ENCODE measurements around the gene FHIT.
"Not testable (repeated sequence)": the region's sequence is repeated elsewhere in the genome, so short reads cannot be mapped to it uniquely, and the experiment has no call there.

FHIT gene

DNA sequence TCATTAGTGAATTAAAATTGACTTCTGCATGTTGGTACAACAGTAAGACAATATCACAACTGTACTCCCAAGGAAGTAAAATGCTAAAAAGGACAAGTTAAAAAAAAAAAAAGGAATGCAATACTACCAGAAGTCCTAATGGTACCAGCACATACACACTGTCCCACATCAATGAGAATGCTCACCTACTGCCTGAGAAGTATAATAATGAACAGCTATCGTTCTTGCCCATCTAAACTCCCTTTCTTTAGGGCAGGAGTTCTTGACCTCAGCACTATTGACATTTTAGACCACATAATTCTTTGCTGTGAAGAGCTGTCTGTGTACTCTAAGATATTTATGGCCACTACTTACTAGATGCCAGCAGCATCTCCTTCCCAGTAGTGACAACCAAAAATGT lies 651.7 kb downstream of the FHIT start:
- no peak for DNase-seq

DNA sequence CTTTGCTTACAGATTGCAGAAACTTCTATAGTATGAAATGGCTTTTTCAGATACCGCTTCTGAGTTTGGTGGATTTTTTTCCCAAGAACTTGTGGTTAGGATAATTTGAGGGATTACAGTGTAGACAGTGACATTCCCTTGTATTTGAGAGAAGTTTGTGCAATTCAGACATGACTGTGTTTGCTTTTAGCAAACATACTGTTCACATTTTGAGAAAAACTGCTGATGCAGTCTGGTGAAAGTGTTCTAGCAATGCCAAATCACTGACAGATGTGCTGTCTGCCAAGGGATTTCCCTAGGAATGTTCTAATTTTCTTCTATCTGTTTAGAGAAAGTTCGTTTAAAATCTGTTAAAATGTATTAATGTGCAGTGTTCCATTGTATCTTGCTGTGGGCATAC lies 652.6 kb downstream of the FHIT start:
- DNase-seq, result no peak

DNA sequence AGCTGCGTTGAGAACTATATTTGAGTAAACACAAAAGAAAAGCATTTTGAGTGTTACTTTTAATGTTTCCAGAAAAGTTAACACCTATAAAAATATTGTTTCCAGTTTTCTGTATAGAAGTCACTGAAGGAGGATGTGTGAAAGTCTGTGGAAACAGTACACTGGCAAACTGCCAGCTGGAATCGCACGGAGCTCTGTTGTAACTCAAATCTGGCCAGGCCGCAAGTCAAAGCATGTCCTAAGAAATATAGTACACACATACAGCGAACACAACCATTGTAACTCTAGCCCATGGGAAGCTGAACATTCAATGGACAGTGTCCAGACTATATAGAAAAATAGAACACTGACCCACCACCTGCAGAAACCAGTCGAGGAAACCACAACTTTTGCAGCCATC lies 657.2 kb downstream of the FHIT start:
- DNase-seq, result no peak

DNA sequence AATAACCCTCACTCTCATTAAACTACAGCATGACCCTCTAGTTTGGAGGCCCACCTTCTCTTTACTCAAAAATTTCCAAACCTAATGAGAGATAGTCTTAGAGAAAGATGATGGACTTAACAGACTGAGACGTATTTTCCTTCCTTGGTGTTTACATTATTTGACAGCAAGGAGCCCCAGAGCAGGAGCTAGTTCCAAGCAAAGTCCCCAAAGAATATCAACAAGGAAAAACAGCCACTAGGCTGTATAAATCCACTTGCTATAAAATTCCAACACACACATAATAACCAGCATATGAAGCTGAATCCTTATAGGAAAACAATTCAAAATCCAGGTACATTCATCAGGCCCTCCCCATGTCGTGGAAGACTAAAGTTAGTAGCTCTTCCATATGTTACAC lies 660.0 kb downstream of the FHIT start:
- no peak for DNase-seq

DNA sequence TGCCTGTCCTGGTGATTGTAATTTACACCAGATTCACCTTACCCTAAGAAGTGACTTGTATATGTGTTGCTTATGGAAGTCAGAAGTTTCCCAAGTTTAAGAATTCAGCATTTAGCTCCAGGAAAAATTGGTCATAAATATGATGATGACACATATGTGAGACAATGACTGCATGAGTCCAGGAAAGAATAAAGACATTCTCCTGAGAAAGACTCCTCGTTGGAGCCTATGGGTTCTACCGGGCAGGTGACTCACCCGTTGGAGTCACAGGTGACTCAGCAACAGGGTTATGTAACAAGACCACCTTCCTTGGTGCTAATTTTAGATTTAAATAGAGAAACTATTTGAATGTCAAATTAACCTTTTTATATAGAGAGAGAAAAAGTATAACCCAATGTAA lies 662.4 kb downstream of the FHIT start:
- DNase-seq, result no peak

DNA sequence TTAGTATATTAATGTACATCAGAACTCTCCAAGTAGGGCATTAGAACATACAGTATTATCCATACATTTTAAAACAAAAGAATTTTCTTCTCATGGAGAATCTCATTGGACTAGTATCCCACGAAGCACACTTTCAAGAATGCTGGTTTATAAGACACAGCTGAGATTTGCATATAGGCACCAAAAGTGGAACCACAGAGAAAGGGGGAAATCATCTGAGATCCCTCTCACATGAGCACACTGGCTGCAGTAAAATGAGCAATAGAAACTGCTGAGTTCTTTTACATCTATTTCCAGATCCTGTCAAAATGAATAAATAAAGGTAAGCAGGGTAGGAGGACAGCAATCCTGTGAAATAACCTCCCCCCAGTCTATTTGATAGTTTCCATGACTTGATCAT lies 665.3 kb downstream of the FHIT start:
- no peak for DNase-seq

DNA sequence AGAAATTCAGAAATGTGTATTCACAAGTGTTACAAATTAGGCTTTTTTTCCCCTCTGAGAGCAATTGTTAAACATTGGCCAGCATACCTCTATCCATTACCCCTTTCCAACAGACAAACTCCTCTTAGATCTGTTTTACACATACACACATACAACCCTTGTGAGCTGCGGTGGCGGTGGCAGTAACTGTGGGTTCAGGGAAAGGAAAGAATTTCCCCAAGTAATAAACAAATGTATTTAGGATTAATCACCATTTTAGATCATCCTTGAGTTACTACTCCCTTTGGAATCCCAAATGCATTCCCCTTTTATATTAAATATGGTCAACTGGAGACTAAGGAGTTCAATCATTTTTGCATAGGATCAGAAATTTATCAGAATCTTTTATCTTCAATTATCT lies 667.0 kb downstream of the FHIT start:
- no peak for DNase-seq

DNA sequence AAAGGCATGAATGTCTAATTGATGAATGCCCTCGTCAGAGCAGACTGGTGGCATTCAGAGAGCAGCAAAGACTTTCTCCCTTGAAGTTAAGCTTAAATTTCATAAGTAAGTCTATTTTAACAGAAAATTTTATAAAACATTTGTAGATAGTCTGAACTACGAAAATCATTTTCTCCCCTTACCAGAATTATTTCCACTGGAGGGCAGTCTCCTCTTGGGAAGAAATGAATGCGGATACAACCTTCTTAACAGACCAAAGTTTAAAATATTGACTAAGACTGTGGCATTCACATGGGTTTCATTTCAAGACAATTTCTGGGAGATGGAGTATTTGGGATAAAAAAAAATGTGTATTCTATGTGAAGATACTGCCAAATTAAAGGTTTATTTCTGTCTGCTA lies 669.0 kb downstream of the FHIT start:
- DNase-seq, result peak; percentile 6

DNA sequence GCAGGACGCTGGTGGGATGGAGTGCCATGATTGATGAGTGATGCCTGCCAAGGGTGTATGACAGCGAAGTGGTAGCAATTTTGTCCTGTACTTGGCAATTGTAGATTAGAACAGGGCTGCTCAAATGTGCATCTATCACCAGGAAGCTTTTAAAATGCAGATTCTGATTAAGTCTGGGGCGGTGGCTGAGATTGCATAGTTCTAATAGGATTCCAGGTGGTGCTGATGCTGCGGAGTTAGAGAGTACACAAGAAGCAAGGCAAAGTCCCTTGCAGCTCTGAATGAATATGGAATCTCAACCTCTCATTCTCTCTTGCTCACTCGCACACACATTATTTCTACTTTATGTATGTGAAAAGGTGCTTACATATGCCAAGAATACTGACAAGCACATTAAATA lies 670.4 kb downstream of the FHIT start:
- no peak for DNase-seq

DNA sequence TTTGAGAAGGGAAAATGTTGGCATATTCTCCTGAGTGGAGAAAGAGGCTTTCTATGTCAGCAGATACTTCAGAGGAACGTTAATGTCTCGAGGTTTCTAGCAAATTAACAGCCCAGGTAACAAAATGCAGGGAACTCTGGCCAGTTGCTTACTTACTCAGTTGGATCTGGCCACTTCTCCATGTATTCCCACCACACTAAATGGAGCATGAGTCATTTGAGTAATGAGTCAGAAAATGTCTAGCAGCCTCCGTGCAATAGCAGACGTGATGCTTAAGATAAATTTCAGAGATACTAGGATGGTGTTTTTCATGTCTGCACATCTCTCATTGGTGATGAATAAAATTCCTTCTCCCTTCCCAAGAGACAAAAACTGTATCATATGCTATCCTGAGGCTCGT lies 671.5 kb downstream of the FHIT start:
- DNase-seq, result no peak

DNA sequence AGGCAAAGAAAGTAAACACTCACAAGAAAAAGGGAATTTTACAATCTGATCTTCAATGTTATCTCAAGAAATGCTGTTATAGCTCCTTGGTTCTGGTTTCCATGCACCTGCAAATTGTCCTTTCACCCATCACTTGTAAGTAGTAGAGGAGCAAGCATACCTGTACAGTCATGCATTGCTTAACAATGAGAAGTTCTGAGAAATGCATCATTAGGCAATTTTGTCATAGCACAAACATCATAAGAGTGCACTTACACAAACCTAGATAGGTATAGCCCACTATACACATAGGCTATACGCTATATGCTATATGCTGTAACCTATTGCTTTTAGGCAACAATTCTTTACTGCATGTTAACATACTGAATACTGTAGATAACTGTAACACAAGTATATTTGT lies 672.3 kb downstream of the FHIT start:
- no peak for DNase-seq

DNA sequence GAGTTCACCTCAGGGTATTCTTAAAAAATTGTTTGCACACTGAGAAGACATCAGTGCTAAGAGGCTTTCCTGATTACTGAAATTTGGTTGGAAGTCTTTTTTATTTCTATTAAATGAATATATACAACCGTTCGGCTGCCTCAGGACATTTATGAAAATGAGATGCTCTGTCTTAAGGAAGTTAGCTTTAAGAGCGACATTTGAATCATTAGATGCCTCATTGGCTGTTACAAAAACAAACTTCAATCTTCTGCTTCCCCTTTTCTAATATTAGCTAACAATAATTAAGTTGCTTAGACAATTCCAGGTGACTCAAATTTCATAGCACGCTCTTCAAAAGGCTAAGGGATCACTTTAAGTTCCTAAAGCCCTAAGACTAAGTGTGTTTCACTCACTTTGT lies 673.7 kb downstream of the FHIT start:
- DNase-seq, result no peak

DNA sequence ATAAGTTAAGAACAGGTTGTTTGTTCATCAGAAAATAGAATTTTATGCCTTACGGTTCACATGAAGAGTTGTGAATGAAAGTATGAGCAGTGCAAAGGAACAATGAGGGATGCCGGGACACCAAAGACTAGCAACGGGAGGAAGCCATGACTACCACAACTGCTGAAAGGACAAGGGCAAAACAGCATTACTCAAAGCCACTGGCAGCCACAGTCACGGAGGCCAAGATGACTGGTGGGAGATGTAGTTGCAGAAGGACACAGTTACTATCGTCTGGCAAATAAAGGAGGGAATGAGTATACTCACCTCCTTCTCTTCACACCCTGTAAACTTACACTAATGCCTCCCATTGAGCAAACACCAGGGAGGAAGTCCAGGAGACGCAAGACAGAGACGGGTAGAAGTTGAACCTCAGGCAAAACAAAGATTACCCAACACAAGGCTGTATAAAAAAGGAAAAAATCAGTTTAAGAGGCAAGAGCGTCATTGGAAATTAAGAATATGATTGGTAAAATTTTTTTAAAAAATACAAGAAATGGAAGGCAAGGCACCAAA lies 675.5 kb downstream of the FHIT start:
- no peak for DNase-seq

DNA sequence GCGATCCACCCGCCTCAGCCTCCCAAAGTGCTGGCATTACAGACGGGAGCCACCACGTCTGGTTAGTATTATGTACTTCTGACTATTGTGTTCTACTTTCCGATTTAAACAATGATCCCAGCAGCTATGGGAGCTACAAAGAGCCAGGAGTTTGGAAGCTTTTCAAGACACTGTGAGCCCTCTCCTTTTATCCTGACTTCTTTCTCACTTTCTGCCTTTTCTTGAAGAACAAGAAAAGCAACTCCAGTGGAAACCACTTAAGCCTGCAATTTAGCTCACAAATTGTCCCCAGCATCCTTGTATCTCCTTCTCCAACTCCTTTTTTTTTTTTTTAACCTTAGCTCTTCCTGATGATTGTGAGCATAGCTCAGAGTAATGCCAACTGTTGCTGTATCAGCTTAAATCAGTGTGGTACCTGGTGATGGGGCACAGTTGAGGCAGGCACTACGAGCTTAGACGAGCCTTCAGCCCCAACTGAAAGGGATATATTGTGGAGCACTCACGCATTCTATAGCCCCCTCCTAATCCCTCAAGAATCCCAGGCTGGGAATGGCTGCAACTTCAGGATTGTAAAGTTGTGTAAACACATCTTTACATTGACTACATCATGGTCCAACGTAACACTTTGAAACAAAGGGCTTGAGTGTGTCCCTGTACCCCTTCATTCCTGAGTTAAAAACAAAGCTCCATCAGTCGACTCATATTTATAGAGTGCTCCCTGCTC lies 677.0 kb downstream of the FHIT start:
- DNase-seq, result no peak

DNA sequence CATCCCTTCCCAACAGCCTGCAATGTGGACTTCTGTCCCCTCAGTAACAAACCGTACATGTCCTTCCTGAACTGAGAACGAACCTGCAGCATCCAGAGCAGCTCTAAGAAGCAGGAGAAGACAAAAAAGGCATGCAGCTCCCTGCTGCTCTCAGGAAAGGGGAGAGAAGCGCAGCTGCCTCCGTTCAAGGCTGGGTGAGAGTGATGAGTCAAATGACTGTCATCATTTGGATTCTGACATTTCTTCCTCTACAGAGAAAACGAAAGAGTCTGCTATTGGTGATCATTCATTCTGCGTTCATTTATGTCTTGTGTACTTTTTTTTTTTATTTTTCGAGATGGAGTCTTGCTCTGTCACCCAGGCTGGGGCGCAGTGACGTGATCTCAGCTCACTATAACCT lies 677.8 kb downstream of the FHIT start:
- DNase-seq, result no peak

DNA sequence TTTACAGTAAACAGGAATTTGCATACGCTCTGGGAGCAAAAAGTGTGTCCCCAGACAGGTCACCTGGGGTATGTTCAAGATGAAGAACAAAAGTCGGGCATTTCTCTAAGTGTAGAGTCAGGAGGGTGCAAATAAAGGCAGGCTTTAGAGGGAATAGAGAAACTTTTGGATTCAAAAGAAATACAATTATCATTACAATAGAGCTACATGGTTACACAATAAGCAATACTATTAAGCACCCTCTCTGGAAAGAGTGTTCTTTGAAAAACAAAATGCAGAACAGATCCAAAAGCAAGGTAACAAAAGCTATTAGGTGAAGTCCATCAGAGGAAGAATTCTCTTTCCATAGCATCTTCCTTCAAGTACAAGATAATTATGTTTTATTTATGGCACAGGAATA lies 679.7 kb downstream of the FHIT start:
- no peak for DNase-seq

DNA sequence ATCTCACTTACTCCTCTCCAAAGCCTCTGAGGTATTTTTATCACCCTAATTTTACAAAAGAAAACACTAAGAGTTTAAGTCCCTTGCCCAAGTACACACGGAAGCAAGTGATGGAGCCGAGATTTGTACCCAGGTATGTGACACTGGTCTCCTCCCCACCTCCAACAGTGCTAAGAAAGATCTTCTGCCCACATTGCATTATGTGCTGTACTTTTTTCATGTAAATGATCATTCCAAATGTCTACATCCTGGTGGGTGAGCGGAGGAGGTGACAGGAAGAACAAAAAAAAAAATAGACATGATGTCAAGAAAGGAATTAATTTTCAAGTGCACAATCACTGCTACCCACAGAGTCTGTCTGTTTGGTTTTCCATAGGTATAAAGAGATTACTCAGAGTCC lies 694.1 kb downstream of the FHIT start:
- no peak for DNase-seq

DNA sequence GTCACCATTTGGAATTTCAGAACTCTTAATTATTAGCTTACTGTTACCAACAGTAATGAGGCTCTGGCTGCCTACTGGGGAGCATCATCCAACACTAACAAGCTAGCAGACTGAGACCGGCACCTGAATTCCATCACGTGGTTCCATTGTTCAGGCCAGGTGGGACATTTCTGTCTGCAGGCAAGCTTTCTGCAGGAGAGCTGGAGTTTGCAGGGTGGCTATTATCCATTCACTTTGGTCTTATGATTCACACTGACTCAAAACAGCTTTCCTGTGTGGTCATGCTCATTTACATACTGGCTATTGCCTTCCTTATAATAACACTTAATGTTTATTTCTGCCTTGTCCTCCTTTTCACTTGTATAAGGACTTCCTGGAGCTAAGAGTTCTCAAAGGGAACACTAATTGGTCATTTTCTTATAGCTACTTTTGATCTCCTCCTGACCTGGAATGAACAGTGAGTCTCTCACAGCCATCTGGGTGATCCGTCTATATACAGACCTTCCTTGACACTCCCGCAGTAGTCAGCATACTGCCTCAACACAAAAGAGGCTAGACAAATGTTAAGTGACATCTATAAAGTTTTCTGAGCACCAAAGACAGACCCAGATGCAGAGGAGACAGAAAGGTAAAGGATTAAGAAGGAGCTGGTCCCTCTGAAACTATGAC lies 695.4 kb downstream of the FHIT start:
- DNase-seq, result no peak

DNA sequence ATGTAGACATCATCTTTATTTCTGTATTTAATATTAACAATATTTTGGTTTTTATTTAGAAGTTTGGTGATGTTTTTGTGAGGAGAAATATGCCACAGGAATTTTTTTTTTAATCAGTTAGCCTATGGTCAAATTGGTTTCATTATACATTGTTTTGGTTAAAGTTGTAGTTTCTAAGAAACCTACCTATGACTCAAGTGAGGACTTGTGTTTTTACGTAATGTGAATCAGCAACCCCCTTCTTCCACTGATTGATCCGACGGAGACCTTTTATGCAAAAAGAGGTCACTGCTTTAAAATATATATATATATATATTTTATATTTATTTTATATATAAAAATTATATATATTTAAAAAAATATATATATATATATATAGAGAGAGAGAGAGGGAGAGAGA lies 698.1 kb downstream of the FHIT start:
- DNase-seq, result no peak

DNA sequence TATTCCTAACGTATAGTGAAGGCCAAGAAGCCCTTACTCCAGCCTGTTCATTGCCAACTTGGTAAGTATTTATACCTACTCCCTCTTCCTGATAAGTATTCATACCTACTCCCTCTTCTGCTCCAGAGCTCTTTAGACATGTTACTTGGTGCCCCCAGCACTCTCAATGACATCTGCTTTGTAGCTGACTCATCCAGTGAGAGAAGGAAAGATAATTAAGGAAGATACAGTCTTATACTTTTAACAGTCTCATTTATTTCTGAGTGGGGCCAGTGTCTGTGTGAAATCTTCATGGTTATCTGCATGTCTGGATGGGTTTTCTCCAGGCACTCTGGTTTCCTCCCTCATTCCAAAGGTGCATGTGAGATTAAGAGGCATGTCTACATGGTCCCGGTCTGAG lies 698.7 kb downstream of the FHIT start:
- DNase-seq, result no peak

DNA sequence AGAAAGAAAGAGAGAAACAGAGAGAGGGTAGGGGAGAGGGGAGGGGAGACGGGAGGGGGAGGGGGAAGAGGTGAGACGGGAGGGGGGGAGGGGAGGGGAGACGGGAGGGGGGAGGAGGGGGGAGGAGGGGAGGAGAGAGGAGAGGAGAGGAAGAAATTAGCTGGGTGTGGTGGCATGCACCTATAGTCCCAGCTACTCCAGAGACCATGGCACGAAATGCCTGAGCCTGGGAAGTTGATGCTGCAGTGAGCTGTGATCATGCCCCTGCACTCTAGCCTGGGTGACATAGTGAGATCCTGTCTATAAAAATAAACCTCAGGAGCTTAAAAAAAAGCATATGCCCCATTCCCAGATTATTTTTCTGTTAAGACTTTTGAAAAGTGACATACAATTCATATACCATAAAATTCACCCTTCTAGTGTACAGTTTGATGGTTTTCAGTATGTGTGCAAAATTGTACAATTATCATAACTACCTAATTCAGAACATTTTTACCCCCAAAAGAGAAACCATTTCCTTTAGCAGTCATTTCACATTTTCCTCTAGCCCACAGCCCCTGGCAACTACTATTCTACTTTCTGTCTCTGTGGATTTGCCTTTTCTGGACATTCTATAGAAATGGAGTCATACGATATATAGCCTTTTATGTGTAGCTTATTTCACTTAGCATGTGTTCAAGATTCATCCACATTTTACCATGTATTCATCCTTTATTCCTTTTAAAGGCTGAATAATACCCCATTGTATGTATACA lies 699.6 kb downstream of the FHIT start:
- no peak for DNase-seq

DNA sequence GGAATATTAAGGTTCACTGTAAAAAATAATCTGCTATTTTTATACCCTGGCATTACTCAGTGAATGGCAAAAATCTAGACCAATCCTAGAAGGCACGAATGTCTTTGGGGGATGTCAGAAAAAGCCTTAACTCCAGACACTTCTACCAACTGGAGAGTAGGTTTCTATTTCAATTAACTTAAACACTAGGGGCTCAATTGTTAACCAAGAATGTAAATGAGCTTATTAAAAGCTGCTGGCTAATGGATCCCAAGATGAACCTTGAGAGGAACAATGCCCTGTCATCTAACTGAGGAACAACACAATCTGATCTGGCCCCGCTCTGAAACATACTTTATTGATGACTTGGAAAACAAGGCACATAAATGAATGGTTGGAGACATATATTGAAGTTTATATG lies 701.4 kb downstream of the FHIT start:
- no peak for DNase-seq

DNA sequence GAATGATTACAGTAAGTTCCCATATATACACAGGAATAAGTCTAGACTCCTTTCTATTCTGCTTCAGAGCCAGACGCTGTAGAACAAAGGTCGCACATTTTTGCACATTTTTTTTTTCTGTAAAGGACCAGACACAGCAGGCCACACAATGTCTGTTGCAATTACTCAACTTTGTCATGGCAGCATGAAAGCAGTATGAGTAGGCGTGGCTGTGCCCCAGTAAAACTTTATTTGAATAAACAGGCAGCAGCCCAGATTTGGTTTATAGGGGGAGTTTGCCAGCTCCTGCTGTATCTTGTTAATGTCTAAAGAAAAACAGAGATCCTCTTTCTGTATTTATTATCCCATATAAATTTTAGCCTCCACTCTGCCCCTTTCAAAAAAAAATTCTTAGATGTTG lies 708.3 kb downstream of the FHIT start:
- DNase-seq, result no peak

DNA sequence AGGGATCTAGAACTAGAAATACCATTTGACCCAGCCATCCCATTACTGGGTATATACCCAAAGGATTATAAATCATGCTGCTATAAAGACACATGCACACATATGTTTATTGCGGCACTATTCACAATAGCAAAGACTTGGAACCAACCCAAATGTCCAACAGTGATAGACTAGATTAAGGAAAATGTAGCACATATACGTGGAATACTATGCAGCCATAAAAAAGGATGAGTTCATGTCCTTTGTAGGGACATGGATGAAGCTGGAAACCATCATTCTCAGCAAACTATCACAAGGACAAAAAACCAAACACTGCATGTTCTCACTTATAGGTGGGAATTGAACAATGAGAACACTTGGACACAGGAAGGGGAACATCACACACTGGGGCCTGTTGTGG lies 711.9 kb downstream of the FHIT start:
- DNase-seq, result not testable (repeated sequence)
